GM12873 (cell line): ENCODE results near the gene BBS12.

ENCODE experiments used
- TF ChIP-seq, protein P1 (sequence below): IDR thresholded peaks from 2 replicates; pipeline ENCODE4 v1.5.1; 2012; ENCODE audit warnings: low read depth, mild to moderate bottlenecking, moderate library complexity, low read length, control low read depth; ENCODE audit not compliant: insufficient read depth; ENCODE audit errors: missing control alignments

Gene BBS12

DNA sequence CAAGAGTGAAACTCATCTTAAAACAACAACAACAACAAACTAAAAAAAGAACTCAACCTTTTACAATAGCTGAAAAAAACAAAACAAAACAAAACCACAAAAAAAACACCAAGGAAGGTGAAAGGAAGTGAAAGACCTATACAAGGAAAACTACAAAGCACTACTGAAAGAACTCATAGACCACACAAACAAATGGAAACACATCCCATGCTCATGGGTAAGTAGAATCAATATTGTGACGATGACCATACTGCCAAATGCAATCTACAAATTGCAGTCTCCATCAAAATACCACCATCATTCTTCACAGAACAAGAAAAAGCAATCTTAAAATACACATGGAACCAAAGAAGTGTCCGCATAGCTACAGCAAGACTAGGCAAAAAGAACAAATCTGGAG, 52.6 kb downstream of the BBS12 start:
- TF ChIP-seq, protein P1, sequence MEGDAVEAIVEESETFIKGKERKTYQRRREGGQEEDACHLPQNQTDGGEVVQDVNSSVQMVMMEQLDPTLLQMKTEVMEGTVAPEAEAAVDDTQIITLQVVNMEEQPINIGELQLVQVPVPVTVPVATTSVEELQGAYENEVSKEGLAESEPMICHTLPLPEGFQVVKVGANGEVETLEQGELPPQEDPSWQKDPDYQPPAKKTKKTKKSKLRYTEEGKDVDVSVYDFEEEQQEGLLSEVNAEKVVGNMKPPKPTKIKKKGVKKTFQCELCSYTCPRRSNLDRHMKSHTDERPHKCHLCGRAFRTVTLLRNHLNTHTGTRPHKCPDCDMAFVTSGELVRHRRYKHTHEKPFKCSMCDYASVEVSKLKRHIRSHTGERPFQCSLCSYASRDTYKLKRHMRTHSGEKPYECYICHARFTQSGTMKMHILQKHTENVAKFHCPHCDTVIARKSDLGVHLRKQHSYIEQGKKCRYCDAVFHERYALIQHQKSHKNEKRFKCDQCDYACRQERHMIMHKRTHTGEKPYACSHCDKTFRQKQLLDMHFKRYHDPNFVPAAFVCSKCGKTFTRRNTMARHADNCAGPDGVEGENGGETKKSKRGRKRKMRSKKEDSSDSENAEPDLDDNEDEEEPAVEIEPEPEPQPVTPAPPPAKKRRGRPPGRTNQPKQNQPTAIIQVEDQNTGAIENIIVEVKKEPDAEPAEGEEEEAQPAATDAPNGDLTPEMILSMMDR = no peak

DNA sequence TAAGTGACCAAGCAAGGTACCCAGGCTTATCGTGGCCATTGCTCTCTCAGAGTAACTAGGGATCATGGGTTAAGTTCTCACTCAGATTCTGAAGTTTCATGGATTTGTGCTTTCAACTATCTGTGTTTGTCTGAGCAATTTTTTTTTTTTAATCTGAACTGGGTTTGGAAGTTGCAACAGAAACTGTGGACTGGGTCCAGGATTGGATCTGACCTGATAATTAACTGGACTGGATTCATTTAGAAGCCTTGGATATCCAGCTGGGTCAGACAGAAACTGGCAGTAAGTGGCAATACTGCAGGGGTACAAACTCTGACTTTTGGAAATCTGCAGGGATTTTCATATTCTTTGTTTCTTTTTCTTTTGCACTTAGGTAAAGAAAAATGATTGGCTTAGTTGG, 55.4 kb downstream of the BBS12 start:
- TF ChIP-seq, protein P1 = no peak

DNA sequence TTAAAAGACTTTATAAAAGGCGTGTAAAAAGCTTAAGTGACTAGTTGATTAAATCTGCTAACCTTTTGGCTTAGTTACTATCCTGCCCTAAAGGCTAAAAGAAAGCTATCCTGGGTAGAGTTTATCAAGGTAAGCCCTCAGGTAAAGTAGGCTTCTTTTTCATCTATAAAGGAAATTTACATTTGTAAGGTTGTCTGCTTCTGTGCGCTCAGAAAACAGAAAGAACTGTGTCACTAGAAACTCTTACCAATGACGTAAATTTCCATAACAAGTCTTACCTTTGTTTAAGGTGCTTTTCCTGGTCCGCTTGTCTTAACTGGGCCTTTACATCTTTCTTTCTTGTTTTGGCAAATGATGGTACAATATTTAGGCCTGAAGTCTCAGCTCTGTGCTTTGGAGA, 56.4 kb downstream of the BBS12 start:
- TF ChIP-seq, protein P1 = no peak

DNA sequence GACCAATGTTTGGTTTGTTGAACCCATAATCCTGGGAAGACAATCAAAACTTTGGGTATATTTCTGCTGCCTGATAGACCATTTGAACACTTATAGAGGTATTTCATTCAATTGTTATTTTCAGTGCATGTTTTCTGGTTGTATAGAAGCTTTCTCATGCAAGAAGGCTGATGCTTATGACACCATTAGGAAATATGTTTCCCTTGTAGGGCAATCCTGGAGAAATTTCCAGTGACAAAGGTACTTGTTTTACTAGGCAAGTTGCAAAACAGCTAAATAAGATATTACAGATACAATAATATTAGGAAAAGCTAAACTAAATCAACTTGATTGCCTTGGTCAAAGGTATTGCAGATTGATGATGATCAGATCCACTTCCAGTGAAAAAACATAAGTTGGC, 61.3 kb downstream of the BBS12 start:
- TF ChIP-seq, protein P1 = no peak
